HepG2 (cell line): ENCODE data around the gene APOL5. TPM values are rescaled to one million over a fixed set of nuclear protein-coding genes. Genes with fewer than 3 reads are reported as not detected.

Experiments
- ATAC-seq: fragments of 200-7000 bp; cut with Tn5 transposase; 3 replicates; pipeline ENCODE4 v1.9.1; 2020; ENCODE audit warnings: mild to moderate bottlenecking, moderate library complexity
- BruUV-seq: library from RNA; stranded (reverse); fragments of 400-500 nt; replicated peaks from 2 replicates; lab custom pipeline; 2021; lab: Mats Ljungman, UMichigan
- CTCF ChIA-PET: fragments of 300-600 bp; formaldehyde crosslinking; extraction: SDS; loops from one replicate; lab custom pipeline; 2021; ENCODE audit warnings: low total read pairs, inconsistent platforms, low intra/inter-chr PET ratio; lab: Yijun Ruan, JAX
- POLR2A ChIA-PET: fragments of 350-600 bp; sonication (Branson Sonifier 250); formaldehyde crosslinking; loops from one replicate; lab custom pipeline; 2020; ENCODE audit warnings: antibody characterized with exemption, inconsistent platforms; lab: Yijun Ruan, JAX
- DNase-seq: peaks from one replicate; pipeline ENCODE4 v3.0.0-alpha.2; 2015; ENCODE audit warnings: low spot score
- FAIRE-seq: peaks from 3 replicates; lab custom pipeline; 2011; peaks lifted over from hg19 to GRCh38; lab: Jason Lieb, UNC
- H2AFZ ChIP-seq: one replicate; pipeline ENCODE4 v1.6.1; 2011; ENCODE audit warnings: low read length, inconsistent platforms
- H3K27ac ChIP-seq: fragments of 300-600 bp; 3 replicates; pipeline ENCODE4 v1.8.0; 2011; ENCODE audit warnings: mixed run types, mild to moderate bottlenecking, mixed read lengths, low read length, inconsistent platforms; ENCODE audit not compliant: insufficient read depth; ENCODE audit errors: extremely low read length
- H3K27me3 ChIP-seq, 2 experiments: fragments of 200-600 bp in 1 of 2; 2 replicates in 1 of 2; 3 replicates in 1 of 2; pipeline versions ENCODE4 v1.6.0 to v1.8.0; 2011; ENCODE audit warnings: low read length in 2 of 2, mild to moderate bottlenecking in 2 of 2, moderate library complexity in 2 of 2, inconsistent platforms in 1 of 2; ENCODE audit not compliant: insufficient read depth in 2 of 2, control insufficient read depth in 1 of 2
- H3K36me3 ChIP-seq, 2 experiments: fragments of 200-600 bp in 1 of 2; replicated peaks in 1 of 2; 2 replicates in 1 of 2; 3 replicates in 1 of 2; pipeline versions ENCODE4 v1.5.1 to v1.8.0; 2011; ENCODE audit warnings: low read length in 2 of 2, inconsistent platforms in 1 of 2; ENCODE audit not compliant: insufficient read depth in 2 of 2, control insufficient read depth in 1 of 2
- H3K4me1 ChIP-seq: 2 replicates; pipeline ENCODE4 v1.5.1; 2012; ENCODE audit warnings: low read length, inconsistent platforms; ENCODE audit not compliant: insufficient read depth
- H3K4me2 ChIP-seq: 2 replicates; pipeline ENCODE4 v1.6.0; 2011; ENCODE audit warnings: low read depth, low read length, inconsistent platforms
- H3K4me3 ChIP-seq, 3 experiments: fragments of 200-600 bp in 1 of 3; sonication (generic), shearing (Covaris generic) in 1 of 3; replicated peaks in 1 of 3; 2 replicates each; pipeline ENCODE4 v1.5.1; 2011 to 2016; ENCODE audit warnings: low read length in 3 of 3, inconsistent platforms in 2 of 3, low read depth in 2 of 3, mild to moderate bottlenecking in 2 of 3, control low read depth in 1 of 3, mixed read lengths in 1 of 3; ENCODE audit not compliant: insufficient read depth in 1 of 3
- H3K79me2 ChIP-seq: one replicate; pipeline ENCODE4 v1.6.1; 2011; ENCODE audit warnings: low read length, inconsistent platforms; ENCODE audit not compliant: insufficient read depth
- H3K9ac ChIP-seq: 2 replicates; pipeline ENCODE4 v1.6.0; 2011; ENCODE audit warnings: mild to moderate bottlenecking, low read depth, low read length, inconsistent platforms; ENCODE audit not compliant: insufficient read depth
- H3K9me3 ChIP-seq: 2 replicates; pipeline ENCODE4 v1.5.1; 2012; ENCODE audit warnings: mild to moderate bottlenecking, low read length
- H4K20me1 ChIP-seq: 2 replicates; pipeline ENCODE4 v1.6.0; 2011; ENCODE audit warnings: inconsistent platforms, mild to moderate bottlenecking, low read length, moderate library complexity; ENCODE audit not compliant: insufficient read depth
- ATM ChIP-seq: fragments of 450-650 bp; IDR thresholded peaks from 2 replicates; pipeline ENCODE4 v1.7.1; 2017; ENCODE audit warnings: mild to moderate bottlenecking, borderline replicate concordance
- CCDC6 ChIP-seq: sonication (generic); formaldehyde crosslinking; IDR thresholded peaks from 2 replicates; pipeline ENCODE4 v1.8.1; 2022; ENCODE audit warnings: mild to moderate bottlenecking, missing genetic modification reagents, moderate library complexity
- NPAS2 ChIP-seq: sonication (generic); formaldehyde crosslinking; IDR thresholded peaks from 2 replicates; pipeline ENCODE4 v1.8.0; 2022; ENCODE audit warnings: mild to moderate bottlenecking, missing genetic modification reagents, borderline replicate concordance
- SP1 ChIP-seq, 2 experiments: fragments of 450-650 bp in 1 of 2; sonication (generic) in 1 of 2; formaldehyde crosslinking in 1 of 2; IDR thresholded peaks; 2 replicates each; pipeline versions ENCODE4 v1.4.0 to v1.6.1; 2016 to 2020; ENCODE audit warnings: missing genetic modification reagents in 1 of 2
- STAG1 ChIP-seq: sonication (generic); formaldehyde crosslinking; IDR thresholded peaks from 2 replicates; pipeline ENCODE4 v1.4.0; 2020; ENCODE audit warnings: missing genetic modification reagents
- ZKSCAN5 ChIP-seq: sonication (generic); formaldehyde crosslinking; IDR thresholded peaks from 2 replicates; pipeline ENCODE4 v1.5.1; 2020; ENCODE audit warnings: mild to moderate bottlenecking, missing genetic modification reagents
- ZNF577 ChIP-seq: sonication (generic); formaldehyde crosslinking; IDR thresholded peaks from 2 replicates; pipeline ENCODE4 v1.4.0; 2020; ENCODE audit warnings: mild to moderate bottlenecking, low read depth, missing genetic modification reagents, borderline replicate concordance
- ZNF746 ChIP-seq: sonication (generic); formaldehyde crosslinking; IDR thresholded peaks from 2 replicates; pipeline ENCODE4 v1.8.0; 2022; ENCODE audit warnings: mild to moderate bottlenecking, missing genetic modification reagents
- WGBS: methylation state at CpG from one replicate; pipeline ENCODE4 v1.1.6; 2017; ENCODE audit warnings: low lambda C conversion rate; 5-methylcytosine and 5-hydroxymethylcytosine counted together
- in situ Hi-C: cut with HindIII; loops from 2 replicates; pipeline ENCODE4 v1.10.0; 2017; ENCODE audit warnings: low pct_unique_long_range_greater_than_20kb; ENCODE audit not compliant: extremely low pct_ligation_motif_present
- intact Hi-C: fragments of 100-400 bp; cut with micrococcal nuclease; formaldehyde crosslinking; loops from one replicate; pipeline ENCODE4 v1.10.0; 2022; ENCODE audit not compliant: unreplicated experiment
- polyA plus RNA-seq, 8 experiments: library from polyadenylated mRNA; depleted of rRNA in 3 of 8; stranded (reverse) in 7 of 8; unstranded in 1 of 8; fragments of >200 nt; fragmentation: Illumina TruSeq in 4 of 8; extraction: Trizol in 4 of 8; gene quantifications; 2 replicates each; pipeline versions ENCODE4 v1.2.1 to v1.2.3, GENCODE V29; 2011 to 2016; ENCODE audit warnings: low read depth in 4 of 8, missing spikeins in 1 of 8, mixed read lengths in 1 of 8; ENCODE audit not compliant: insufficient read depth in 1 of 8
- total RNA-seq, 5 experiments: library from RNA; depleted of rRNA; stranded (reverse); fragments of >200 nt; fragmentation: Illumina TruSeq; extraction: Trizol; gene quantifications; 2 replicates each; pipeline ENCODE4 v1.2.3, GENCODE V29; 2016; ENCODE audit warnings: low read depth in 1 of 5
- TF ChIP-seq, protein P1 (sequence below): sonication (generic); formaldehyde crosslinking; IDR thresholded peaks from 2 replicates; pipeline ENCODE4 v1.4.0; 2020; ENCODE audit warnings: missing genetic modification reagents, borderline replicate concordance
- TF ChIP-seq, protein P2 (sequence below): IDR thresholded peaks from 2 replicates; pipeline ENCODE4 v1.6.1; 2016

APOL5 gene
- total and polyA plus RNA-seq, 2 of the 13 experiments (the other 11 are each of a cell fraction or from before 2014, with no cell fraction given) = not detected

DNA sequence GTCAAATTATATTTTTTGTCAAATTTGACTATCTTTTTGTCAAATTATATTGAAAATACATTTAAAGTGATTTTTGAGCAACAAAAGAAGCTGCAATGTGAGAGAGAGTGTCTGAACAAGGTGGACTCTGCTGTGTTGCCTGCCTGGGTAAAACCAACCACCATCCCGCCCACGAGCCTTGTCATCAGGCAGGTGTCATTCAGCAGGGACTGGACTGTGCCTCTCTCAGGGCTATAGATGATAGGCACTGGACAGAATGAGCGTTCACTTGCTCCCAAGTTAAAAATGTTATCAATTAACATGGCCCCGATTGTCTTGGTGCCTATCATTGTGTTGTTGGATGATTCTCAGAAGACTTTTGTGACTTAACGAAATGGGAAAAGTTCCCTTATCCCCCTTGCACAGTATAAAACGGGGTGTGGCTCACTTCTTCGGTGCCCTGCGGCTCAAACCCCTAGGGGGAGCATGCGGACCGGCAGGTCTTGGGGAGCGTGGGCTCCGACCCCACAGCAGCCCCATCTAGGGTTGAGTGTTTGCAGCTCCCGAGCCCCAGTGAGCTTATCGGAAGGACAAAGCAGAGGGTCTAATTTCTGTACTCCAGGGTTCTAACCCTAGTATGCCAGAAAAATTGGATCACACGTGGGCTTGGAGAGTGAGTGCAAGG, 1.7 kb downstream of the APOL5 start:
- POLR2A ChIA-PET = no interaction called here
- WGBS = 47% methylated on average over 14 of the region's 15 CpGs
- H3K9me3 ChIP-seq = no peaks in the 10 kb centered on the region
- no peak overlapping the region for H2AFZ ChIP-seq
- CTCF ChIA-PET = no interaction called here
- peak; percentile 54; the same call in 2 of the 3 replicates for ATAC-seq
- no peak for FAIRE-seq
- in situ Hi-C loops = no loop called here
- no peaks in the 10 kb centered on the region for H4K20me1 ChIP-seq
- H3K27me3 ChIP-seq = no peaks in the 10 kb centered on the region
- H3K4me1 ChIP-seq = no peaks in the 10 kb centered on the region
- no peaks in the 10 kb centered on the region for H3K79me2 ChIP-seq
- BruUV-seq = no TSS peak
- H3K4me2 ChIP-seq = no peak overlapping the region
- no peak for DNase-seq
- H3K36me3 ChIP-seq = no peaks in the 10 kb centered on the region
- intact Hi-C loops = no loop called here
- H3K9ac ChIP-seq = no peak overlapping the region
- TF ChIP-seq, protein P1, sequence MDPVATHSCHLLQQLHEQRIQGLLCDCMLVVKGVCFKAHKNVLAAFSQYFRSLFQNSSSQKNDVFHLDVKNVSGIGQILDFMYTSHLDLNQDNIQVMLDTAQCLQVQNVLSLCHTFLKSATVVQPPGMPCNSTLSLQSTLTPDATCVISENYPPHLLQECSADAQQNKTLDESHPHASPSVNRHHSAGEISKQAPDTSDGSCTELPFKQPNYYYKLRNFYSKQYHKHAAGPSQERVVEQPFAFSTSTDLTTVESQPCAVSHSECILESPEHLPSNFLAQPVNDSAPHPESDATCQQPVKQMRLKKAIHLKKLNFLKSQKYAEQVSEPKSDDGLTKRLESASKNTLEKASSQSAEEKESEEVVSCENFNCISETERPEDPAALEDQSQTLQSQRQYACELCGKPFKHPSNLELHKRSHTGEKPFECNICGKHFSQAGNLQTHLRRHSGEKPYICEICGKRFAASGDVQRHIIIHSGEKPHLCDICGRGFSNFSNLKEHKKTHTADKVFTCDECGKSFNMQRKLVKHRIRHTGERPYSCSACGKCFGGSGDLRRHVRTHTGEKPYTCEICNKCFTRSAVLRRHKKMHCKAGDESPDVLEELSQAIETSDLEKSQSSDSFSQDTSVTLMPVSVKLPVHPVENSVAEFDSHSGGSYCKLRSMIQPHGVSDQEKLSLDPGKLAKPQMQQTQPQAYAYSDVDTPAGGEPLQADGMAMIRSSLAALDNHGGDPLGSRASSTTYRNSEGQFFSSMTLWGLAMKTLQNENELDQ = no peak
- peak; percentile 25; the same call in 1 of the 2 replicates for TF ChIP-seq STAG1 (CRISPR knock-in tag)
- no peak overlapping the region for H3K27ac ChIP-seq
- H3K4me3 ChIP-seq = no peak overlapping the region

DNA sequence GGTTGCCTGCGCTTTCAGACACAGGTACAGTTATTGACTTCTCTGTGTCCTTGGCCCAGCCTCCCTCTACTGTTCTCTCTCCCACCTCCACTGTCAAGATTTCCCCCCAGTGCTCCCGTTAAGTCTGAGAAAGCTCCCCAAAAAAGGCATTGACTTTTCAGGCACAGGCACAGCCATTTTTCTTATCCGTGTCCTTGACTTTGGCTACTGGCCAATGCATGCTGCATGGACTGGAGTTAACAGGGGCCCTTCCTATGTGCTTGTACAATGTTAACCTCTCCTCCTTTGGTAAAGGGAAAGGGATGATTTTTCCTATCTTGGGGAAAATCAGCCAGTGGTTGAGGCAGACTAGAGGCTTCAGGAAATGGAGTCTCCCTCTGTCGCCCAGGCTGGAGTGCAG, 4.3 kb downstream of the APOL5 start:
- H3K9me3 ChIP-seq = no peaks in the 10 kb centered on the region
- no peaks in the 10 kb centered on the region for H3K27me3 ChIP-seq
- ChIA-PET POLR2A (no interaction called here), CTCF (no interaction called here)
- in situ Hi-C loops (no loop called here), intact Hi-C loops (no loop called here)
- BruUV-seq = no TSS peak
- no peak for FAIRE-seq
- H3K4me1 ChIP-seq = no peaks in the 10 kb centered on the region
- H2AFZ ChIP-seq = no peak overlapping the region
- WGBS = 60% methylated on average over 4 of the region's 4 CpGs
- DNase-seq = no peak
- H3K9ac ChIP-seq = no peak overlapping the region
- H3K4me3 ChIP-seq = no peak overlapping the region
- H3K36me3 ChIP-seq = no peaks in the 10 kb centered on the region
- ATAC-seq = no peak
- H4K20me1 ChIP-seq = no peaks in the 10 kb centered on the region
- H3K4me2 ChIP-seq = no peak overlapping the region
- no peak for TF ChIP-seq CCDC6 (CRISPR knock-in tag)
- no peak for TF ChIP-seq SP1 (IDR thresholded peaks at IDR 0.05)
- TF ChIP-seq SP1 (CRISPR knock-in tag; IDR thresholded peaks at IDR 0.05) = no peak
- TF ChIP-seq, protein P2, sequence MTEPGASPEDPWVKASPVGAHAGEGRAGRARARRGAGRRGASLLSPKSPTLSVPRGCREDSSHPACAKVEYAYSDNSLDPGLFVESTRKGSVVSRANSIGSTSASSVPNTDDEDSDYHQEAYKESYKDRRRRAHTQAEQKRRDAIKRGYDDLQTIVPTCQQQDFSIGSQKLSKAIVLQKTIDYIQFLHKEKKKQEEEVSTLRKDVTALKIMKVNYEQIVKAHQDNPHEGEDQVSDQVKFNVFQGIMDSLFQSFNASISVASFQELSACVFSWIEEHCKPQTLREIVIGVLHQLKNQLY (CRISPR knock-in tag) = no peak
- TF ChIP-seq ZNF746 (CRISPR knock-in tag) = no peak
- TF ChIP-seq ZKSCAN5 (CRISPR knock-in tag) = no peak
- no peak for TF ChIP-seq NPAS2 (CRISPR knock-in tag)
- no peak for TF ChIP-seq ATM
- no peak for TF ChIP-seq ZNF577
- no peak overlapping the region for H3K27ac ChIP-seq
- no peaks in the 10 kb centered on the region for H3K79me2 ChIP-seq
